ENCODE measurements around the gene ATP2B2.

ATP2B2 gene

DNA sequence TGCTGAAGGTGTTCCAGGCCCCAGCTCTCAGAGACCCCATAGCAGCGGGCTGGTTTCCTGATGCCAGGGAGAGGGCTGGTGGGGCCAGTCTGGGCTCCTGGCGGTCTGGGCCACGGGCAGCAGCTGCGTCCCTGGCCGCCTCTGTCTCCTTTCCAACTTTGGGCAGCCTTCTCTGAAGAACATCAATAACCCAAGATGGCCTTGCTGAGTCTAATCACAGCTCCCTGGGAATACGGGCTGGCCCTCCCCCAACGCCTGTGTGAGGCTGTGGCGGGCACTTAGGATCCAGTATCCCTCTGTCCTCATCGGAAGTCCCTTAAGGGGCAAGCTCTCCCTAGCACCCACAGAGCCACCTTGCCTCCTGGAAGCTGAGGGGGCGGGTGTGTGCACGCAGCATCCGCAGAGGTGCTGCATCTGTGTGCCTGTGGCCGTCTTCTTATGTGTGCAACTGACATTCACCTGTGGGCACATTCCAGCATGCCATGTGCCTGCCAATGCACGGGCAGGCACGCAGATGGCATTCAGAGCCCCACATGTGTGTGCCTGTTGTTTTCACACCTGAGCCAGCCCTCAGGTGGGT is 2.1 kb downstream of the ATP2B2 start:
- no peak overlapping the region for H3K4me3 ChIP-seq (ENCODE audit: low read length)
- TF ChIP-seq, protein P1, sequence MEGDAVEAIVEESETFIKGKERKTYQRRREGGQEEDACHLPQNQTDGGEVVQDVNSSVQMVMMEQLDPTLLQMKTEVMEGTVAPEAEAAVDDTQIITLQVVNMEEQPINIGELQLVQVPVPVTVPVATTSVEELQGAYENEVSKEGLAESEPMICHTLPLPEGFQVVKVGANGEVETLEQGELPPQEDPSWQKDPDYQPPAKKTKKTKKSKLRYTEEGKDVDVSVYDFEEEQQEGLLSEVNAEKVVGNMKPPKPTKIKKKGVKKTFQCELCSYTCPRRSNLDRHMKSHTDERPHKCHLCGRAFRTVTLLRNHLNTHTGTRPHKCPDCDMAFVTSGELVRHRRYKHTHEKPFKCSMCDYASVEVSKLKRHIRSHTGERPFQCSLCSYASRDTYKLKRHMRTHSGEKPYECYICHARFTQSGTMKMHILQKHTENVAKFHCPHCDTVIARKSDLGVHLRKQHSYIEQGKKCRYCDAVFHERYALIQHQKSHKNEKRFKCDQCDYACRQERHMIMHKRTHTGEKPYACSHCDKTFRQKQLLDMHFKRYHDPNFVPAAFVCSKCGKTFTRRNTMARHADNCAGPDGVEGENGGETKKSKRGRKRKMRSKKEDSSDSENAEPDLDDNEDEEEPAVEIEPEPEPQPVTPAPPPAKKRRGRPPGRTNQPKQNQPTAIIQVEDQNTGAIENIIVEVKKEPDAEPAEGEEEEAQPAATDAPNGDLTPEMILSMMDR (IDR thresholded peaks at IDR 0.05; ENCODE audit: insufficient read depth, low read depth, low read length, missing control alignments), result no peak
- no peak for DNase-seq (ENCODE audit: low read depth)

DNA sequence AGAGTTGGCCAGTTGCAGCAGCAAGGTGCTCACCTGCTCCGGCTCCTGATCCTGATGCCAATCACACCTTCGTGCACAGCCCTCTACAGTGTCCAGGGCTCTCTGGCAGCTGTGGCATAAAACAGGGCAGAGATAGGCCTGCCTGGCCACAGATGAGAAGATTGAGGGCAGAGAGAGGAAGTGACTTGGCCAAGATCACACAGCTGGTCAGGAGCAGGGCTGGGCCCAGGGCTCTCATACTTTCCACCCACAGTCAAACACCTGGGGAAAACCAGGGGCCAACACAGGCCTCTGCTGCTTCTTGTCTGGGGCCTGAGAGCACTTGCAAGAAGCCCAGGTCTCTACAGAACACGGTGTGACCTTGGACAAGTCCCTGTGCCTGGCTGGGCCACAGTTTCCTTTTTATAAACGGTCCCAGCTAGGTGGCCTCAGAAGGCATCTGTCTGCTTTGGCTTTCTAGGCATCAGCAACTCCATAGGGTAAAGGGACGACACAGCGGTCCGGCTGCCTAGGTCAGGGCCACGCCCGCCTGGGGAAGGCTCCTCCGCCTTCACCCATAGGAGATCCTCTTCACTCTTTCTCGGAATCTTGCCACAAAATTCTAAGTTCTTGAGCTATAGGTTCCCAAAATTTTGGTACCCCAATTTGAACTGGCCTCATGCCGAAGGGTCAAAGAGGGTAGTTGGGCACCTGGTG is 3.1 kb downstream of the ATP2B2 start:
- H3K4me3 ChIP-seq (ENCODE audit: low read length), result no peak overlapping the region
- DNase-seq (ENCODE audit: low read depth), result no peak
- TF ChIP-seq, protein P1 (IDR thresholded peaks at IDR 0.05; ENCODE audit: insufficient read depth, low read depth, low read length, missing control alignments), result no peak

GRCh38 chr3:10501664-10502052 is 3.7 kb downstream of the ATP2B2 start:
- no peak for DNase-seq (ENCODE audit: low read depth)
- TF ChIP-seq, protein P1 (IDR thresholded peaks at IDR 0.05; ENCODE audit: insufficient read depth, low read depth, low read length, missing control alignments), result no peak
- H3K4me3 ChIP-seq (ENCODE audit: low read length), result no peak overlapping the region

DNA sequence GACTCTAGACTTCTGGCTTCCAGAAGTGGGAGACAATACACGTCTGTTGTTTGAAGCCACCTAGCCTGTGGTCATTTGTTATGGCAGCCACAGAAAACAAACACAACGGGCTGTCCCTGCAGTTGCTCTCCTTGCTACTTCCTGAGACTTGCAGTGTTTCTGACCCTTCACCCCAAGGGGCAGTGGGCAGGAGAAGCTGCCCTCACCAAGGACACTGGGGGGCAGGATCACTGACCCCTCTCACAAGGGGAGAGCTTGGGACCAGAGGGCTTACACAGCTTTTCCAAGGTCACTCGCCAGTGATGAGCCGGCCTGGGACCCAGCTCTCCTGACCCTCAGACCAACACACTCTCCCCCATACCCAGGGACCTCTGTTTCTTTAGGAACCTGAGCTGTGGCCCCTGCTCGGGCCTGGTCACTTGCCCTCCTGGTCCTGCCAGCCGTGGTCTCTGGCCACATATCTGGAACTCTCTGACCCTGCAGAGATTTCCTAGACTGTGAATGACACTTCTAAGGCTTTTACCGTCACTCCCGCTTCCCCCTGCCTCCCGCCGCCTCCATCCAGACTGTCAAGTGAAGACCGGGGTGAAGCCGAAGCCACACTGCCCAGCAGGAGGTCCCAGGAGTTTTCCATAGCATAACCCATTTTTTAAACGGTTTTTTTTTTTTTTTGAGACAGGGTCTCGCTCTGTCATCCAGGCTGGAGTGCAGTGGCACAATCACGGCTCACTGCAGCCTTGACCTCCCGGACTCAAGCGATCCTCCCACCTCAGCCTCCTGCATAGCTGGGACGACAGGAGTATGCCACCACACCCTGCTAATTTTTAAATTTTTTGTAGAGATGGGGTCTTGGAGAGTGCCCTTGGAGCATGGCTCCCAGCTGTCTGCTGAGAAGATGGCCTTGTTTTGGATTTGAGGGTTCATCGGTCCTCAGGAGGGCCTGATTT is 4.4 kb downstream of the ATP2B2 start:
- no peak for DNase-seq (ENCODE audit: low read depth)
- H3K4me3 ChIP-seq (ENCODE audit: low read length), result no peak overlapping the region
- TF ChIP-seq, protein P1 (IDR thresholded peaks at IDR 0.05; ENCODE audit: insufficient read depth, low read depth, low read length, missing control alignments), result no peak

- DNase-seq (ENCODE audit: low read depth), result no peak
- H3K4me3 ChIP-seq (ENCODE audit: low read length), result no peak overlapping the region
- TF ChIP-seq, protein P1 (IDR thresholded peaks at IDR 0.05; ENCODE audit: insufficient read depth, low read depth, low read length, missing control alignments), result no peak
These were observed 7.1 kb downstream of the ATP2B2 start for GRCh38 chr3:10498271-10498670.

DNA sequence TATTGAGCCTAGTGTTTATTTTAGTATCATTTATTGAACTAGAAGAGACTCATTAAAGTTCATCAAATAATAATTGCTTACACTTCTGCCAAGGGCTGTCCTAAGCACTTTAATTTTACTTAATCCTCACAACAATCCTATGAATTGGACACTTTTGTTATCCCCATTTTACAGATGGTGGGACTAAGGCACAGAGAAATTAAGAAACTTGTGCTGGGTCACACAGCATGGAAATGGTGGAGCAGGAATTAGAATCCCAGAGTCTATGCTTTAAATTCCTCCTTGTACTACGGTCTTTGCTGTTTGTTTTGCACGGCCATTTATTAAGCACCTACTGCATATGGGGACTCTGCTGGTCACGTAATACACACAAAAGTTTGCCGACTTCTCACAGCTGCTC is 7.9 kb downstream of the ATP2B2 start:
- TF ChIP-seq, protein P1 (IDR thresholded peaks at IDR 0.05; ENCODE audit: insufficient read depth, low read depth, low read length, missing control alignments), result no peak
- no peak for DNase-seq (ENCODE audit: low read depth)
- H3K4me3 ChIP-seq (ENCODE audit: low read length), result no peak overlapping the region

Data from epithelial cell of esophagus (primary cell).